Measurements from ENCODE around the gene CMSS1.
"Not testable (repeated sequence)": the region's sequence is repeated elsewhere in the genome, so short reads cannot be mapped to it uniquely, and the experiment has no call there.

The CMSS1 gene

GRCh38 chr3:100029689-100030088, 212.0 kb downstream of the CMSS1 start:
- no peak for DNase-seq

- DNase-seq: no peak
Observed at GRCh38 chr3:100030346-100030745, 212.7 kb downstream of the CMSS1 start.

- no peak for DNase-seq
Observed at GRCh38 chr3:100030914-100031425, 213.3 kb downstream of the CMSS1 start.

- DNase-seq: no peak
Observed at GRCh38 chr3:100032243-100032642, 214.6 kb downstream of the CMSS1 start.

- DNase-seq: no peak
Observed at GRCh38 chr3:100033184-100033583, 215.5 kb downstream of the CMSS1 start.

GRCh38 chr3:100033903-100034471, 216.3 kb downstream of the CMSS1 start:
- DNase-seq: no peak

- no peak for DNase-seq
Observed at GRCh38 chr3:100039075-100039474, 221.4 kb downstream of the CMSS1 start.

- no peak for DNase-seq
Observed at GRCh38 chr3:100040451-100041225, 223.0 kb downstream of the CMSS1 start.

GRCh38 chr3:100041328-100041749, 223.7 kb downstream of the CMSS1 start:
- no peak for DNase-seq

GRCh38 chr3:100042166-100042981, 224.7 kb downstream of the CMSS1 start:
- no peak for DNase-seq

- DNase-seq: no peak
Observed at GRCh38 chr3:100043271-100043670, 225.6 kb downstream of the CMSS1 start.

GRCh38 chr3:100044369-100044768, 226.7 kb downstream of the CMSS1 start:
- DNase-seq: no peak

GRCh38 chr3:100045696-100046095, 228.0 kb downstream of the CMSS1 start:
- no peak for DNase-seq

- DNase-seq: no peak
Observed at GRCh38 chr3:100046986-100047385, 229.3 kb downstream of the CMSS1 start.

GRCh38 chr3:100047455-100048141, 229.9 kb downstream of the CMSS1 start:
- no peak for DNase-seq

- no peak for DNase-seq
Observed at GRCh38 chr3:100048248-100048647, 230.6 kb downstream of the CMSS1 start.

- DNase-seq: not testable (repeated sequence)
Observed at GRCh38 chr3:100051513-100051912, 233.9 kb downstream of the CMSS1 start.

GRCh38 chr3:100053951-100054620, 236.4 kb downstream of the CMSS1 start:
- DNase-seq: no peak

- DNase-seq: no peak
Observed at GRCh38 chr3:100057716-100058575, 240.3 kb downstream of the CMSS1 start.

GRCh38 chr3:100059472-100059871, 241.8 kb downstream of the CMSS1 start:
- DNase-seq: no peak
